ENCODE results near the gene SLC4A11.

GRCh38 chr20:3248167-3248992 is 9.4 kb upstream of the SLC4A11 start:
- TF ChIP-seq, protein P1, sequence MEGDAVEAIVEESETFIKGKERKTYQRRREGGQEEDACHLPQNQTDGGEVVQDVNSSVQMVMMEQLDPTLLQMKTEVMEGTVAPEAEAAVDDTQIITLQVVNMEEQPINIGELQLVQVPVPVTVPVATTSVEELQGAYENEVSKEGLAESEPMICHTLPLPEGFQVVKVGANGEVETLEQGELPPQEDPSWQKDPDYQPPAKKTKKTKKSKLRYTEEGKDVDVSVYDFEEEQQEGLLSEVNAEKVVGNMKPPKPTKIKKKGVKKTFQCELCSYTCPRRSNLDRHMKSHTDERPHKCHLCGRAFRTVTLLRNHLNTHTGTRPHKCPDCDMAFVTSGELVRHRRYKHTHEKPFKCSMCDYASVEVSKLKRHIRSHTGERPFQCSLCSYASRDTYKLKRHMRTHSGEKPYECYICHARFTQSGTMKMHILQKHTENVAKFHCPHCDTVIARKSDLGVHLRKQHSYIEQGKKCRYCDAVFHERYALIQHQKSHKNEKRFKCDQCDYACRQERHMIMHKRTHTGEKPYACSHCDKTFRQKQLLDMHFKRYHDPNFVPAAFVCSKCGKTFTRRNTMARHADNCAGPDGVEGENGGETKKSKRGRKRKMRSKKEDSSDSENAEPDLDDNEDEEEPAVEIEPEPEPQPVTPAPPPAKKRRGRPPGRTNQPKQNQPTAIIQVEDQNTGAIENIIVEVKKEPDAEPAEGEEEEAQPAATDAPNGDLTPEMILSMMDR (conservative IDR thresholded peaks at IDR 0.05; ENCODE audit: low read depth in 2 of 2): peak; percentile 16 to 46; a peak in 2 of 4 replicates
- TF ChIP-seq ZNF114 (CRISPR knock-in tag; IDR thresholded peaks at IDR 0.05) (no peak), REST (IDR thresholded peaks at IDR 0.05; ENCODE audit: unreplicated experiment) (no peak), POLR2AphosphoS5 (IDR thresholded peaks at IDR 0.05; ENCODE audit: low read depth) (no peak), EZH2 (IDR thresholded peaks at IDR 0.05; ENCODE audit: low read depth, unreplicated experiment) (no peak), EZH2phosphoT487 (IDR thresholded peaks at IDR 0.05; ENCODE audit: unreplicated experiment) (no peak), CREB1 (CRISPR knock-in tag; IDR thresholded peaks at IDR 0.05; ENCODE audit: low read depth) (no peak), STAT1 (IDR thresholded peaks at IDR 0.05; ENCODE audit: unreplicated experiment) (no peak)

All from GM23338 (cell line).